HG02943 (cell line): ENCODE data around the gene RRAGA.
"Not testable (repeated sequence)": the region's sequence is repeated elsewhere in the genome, so short reads cannot be mapped to it uniquely, and the experiment has no call there.

Source experiments
- ATAC-seq: cut with Tn5 transposase; IDR thresholded peaks from one replicate; pipeline ENCODE4 v1.9.1; 2021; ENCODE audit warnings: mild to moderate bottlenecking, low read depth, moderate library complexity; ENCODE audit not compliant: unreplicated experiment

Gene RRAGA

GRCh38 chr9:19048966-19049916, at the start of gene RRAGA:
RRAGA (plus strand) TSS chr9:19049427; CDS start chr9:19049660, 233 bp downstream.
- peak; percentile 92 for ATAC-seq

DNA sequence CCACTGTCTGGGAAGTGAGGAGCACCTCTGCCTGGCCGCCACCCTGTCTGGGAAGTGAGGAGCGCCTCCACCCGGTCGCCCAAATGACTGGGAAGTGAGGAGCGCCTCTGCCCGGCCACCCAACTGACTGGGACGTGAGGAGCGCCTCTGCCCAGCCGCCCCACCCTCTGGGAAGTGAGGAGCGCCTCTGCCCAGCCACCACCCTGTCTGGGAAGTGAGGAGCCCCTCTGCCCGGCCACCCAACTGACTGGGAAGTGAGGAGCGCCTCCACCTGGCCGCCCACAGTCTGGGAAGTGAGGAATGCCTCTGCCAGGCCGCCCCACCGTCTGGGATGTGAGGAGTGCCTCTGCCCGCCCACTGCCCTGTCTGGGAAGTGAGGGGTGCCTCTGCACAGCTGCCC, 49.1 kb upstream of the RRAGA start:
- ATAC-seq, result no peak

DNA sequence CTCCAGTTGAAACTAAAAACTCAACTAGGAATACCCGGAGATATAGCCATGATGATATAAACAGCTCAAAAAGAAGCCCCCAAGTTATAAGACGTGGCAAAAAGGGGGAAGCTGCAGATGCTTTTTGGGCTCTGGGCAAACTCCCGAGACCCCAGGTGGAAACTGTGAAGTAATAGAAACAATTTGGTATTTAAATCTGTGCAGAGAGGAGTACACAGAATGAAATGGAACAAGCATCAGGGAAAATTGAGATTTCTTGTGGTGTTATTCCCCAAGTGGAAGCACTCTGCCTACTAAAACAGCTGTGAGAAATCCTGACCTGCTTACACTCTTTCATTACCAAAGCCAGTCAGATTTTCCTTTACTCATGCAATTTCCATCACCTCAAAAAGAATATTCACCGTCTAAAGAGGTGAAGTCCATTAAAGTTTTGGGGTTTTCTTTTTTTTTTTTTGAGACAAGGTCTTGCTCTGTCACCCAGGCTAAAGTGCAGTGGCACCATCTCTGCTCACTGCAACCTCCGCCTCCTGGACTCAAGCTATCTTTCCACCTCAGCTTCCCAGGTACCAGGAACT, 39.7 kb upstream of the RRAGA start:
- no peak for ATAC-seq

- no peak for ATAC-seq
Measured at GRCh38 chr9:19018201-19018600, 31.0 kb upstream of the RRAGA start.

- no peak for ATAC-seq
Measured at GRCh38 chr9:19020886-19021455, 28.3 kb upstream of the RRAGA start.

- not testable (repeated sequence) for ATAC-seq
Measured at GRCh38 chr9:19021649-19022048, 27.6 kb upstream of the RRAGA start.

DNA sequence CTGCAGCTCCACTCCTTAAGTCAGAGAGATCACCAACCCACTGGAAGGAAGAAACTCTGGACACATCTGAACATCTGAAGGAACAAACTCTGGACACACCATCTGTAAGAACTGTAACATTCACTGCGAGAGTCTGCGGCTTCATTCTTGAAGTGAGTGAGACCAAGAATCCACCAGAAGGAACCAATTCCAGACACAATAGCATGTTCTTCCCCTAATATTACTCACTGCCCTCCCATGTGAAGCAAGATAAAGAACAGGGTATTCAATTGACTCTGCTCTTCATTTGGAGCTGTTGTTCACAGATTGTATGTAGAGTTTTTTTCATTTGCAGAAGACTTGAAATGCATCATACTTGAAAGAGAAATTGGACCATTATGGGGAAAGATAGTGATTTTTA, 27.0 kb upstream of the RRAGA start:
- no peak for ATAC-seq

DNA sequence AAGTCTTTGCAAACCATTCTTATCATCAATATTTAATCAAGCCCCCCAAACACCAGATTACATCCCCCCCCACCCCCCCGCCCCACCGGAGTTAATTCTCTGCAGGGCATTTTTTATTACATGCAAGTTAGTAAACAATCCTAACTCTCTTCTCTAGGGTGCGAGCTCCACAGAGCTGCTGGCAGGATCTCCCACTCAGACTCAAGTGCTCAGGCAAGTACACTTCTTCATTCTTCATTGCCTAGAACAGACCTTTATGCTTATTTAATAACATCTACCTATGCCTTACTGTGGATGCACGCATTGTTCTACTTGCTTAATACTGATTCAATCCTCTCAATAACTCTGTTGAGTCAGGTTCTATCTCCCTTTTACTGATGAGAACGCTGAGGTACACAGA, 26.1 kb upstream of the RRAGA start:
- no peak for ATAC-seq

DNA sequence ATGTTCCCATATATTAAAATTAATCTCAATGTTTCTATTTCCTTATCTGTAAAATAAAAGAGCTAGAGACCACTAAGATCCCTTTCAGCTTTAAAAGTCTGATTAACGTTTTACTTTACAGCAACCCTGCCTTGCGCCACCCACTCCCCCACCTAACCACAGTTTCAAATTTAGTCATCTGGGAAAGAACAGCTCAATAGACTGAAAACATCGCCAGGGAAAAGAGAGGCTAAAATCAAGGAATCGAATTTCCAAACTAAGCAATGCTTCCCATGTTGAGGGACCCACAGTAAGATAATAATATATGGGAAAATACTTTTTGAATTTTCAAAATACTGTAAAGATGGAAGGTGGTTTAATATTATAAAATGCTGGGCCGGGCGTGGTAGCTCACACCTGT, 22.9 kb upstream of the RRAGA start:
- ATAC-seq, result no peak

- ATAC-seq, result no peak
Measured at GRCh38 chr9:19027825-19028224, 21.4 kb upstream of the RRAGA start.

GRCh38 chr9:19028835-19029451, 20.3 kb upstream of the RRAGA start:
- no peak for ATAC-seq

GRCh38 chr9:19030899-19031298, 18.3 kb upstream of the RRAGA start:
- ATAC-seq, result no peak

- ATAC-seq, result no peak
Measured at GRCh38 chr9:19032406-19032805, 16.8 kb upstream of the RRAGA start.

DNA sequence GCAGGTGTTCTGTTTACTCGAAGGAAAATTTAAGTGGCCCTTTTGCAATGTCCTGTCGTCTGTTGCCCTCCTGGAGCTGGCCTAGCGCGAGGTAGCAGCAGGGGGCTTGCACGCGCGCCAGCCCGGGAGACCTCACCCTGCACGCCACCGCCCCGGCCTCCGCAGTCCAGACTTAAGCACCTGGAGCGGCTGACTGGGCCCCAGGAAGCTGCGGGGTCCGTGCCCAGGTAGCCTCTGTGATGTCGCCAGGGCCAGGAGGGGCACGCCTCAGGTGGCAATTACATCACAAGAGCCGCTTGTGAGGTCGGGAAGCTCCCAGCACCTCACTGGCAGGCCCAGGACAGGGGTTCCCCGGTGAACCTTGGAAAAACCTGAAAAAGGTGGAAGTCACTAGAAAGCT, 16.2 kb upstream of the RRAGA start, which contains the start of gene SAXO1:
Gene SAXO1, minus strand, starts transcription at position 195 of the 400 bp plus-strand sequence. CDS start 301 bp downstream, outside the sequence.
- ATAC-seq, result no peak

- ATAC-seq, result no peak
Measured at GRCh38 chr9:19036611-19037010, 12.6 kb upstream of the RRAGA start.

- ATAC-seq, result no peak
Measured at GRCh38 chr9:19049917-19050636, 850 bp downstream of the RRAGA start.

DNA sequence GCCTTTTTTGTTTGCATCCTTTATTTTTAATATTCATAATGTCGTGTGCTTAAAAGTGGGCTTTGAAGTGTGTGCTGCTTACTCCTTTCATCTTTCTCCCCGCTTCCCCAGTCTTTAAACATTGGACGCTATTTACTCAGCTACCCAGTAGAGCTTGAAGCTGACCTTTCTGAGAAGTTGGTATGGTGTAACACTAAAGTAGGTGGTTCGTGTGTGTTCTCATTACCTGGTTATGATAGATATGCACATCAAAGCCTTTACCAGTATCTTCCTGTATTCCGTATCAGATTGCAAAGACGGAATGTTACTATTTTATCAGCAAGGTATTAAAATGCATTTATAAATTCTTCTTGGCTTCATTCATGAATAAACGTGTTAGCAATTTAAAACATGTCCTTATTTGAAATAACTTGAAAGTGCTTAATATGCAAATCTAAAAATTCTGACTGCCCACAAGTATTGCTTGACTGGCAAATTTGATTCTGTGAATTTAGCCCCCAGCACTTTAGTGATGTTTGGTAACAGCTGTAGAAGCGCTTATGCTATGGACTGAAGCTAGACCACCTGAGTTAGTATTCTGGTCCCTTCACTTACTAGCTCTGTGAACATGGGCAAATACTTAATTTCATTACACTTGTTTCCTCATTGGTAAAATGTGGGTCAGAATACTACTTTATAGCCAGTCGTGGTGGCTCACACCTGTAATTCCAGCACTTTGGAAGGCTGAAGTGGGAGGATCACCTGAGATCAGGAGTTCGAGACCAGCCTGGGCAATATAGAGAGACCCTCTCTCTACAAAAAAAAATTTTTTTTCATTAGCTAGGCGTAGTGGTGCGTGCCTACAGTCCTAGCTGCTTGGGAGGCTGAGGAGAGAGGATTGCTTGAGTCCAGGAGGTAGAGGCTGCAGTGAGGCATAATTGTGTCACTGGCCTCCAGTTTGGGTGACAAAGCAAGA, 1.7 kb downstream of the RRAGA start:
- no peak for ATAC-seq

DNA sequence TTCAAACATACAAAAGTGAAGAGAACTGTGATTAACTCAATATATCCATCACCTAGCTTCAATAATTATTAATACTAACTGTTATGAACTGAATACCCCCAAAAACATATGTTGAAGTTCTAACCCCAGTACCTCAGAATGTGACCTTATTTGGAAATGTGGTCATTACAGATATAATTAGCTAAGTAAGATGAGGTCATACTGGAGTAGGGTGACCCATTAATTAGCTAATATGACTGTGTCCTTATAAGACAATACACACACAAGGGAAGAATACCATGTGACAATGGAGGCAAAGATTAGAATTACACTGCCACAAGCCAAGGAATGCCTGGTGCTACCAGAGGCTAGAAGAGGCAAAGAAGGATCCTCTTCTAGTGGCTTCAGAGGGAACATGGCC, 7.8 kb downstream of the RRAGA start:
- no peak for ATAC-seq

DNA sequence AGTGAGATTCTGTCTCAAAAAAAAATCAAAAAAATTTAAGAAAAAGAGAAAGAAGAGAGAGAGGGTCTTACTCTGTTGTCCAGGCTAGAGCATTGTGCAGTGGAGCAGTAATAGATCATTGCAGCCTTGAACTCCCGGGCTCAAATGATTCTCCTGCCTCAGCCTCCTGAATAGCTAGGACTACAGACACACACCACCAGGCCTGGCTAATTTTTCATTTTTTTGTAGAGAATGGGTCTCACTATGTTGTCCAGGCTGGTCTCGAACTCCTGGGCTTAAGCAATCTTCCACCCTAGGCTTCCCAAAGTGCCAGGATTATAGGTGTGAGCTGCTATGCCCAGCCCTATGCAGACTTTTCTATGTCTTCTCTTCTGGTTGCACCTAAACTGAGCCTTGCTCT, 25.0 kb downstream of the RRAGA start:
- no peak for ATAC-seq
